DOHH2 (cell line): ENCODE data around the gene PLCB4.

Experiments
- H3F3A ChIP-seq: fragments of 200-600 bp; sonication (generic), shearing (Covaris generic); 2 replicates; pipeline ENCODE4 v1.6.0; 2016; ENCODE audit warnings: antibody characterized with exemption, mild to moderate bottlenecking; ENCODE audit not compliant: control insufficient read depth, insufficient read depth
- H3K27ac ChIP-seq: fragments of 200-600 bp; sonication (generic); 2 replicates; pipeline ENCODE4 v1.5.1; 2014; ENCODE audit warnings: low read depth, mild to moderate bottlenecking, low read length, moderate library complexity
- H3K27me3 ChIP-seq: fragments of 200-600 bp; sonication (generic); 2 replicates; pipeline ENCODE4 v1.6.1; 2014; ENCODE audit warnings: mild to moderate bottlenecking, low read length, mixed read lengths; ENCODE audit not compliant: control insufficient read depth
- H3K36me3 ChIP-seq: fragments of 200-600 bp; sonication (generic); 2 replicates; pipeline ENCODE4 v1.6.1; 2014; ENCODE audit warnings: mild to moderate bottlenecking, low read length, moderate library complexity, mixed read lengths; ENCODE audit not compliant: control insufficient read depth
- H3K4me1 ChIP-seq: fragments of 200-600 bp; sonication (generic); 2 replicates; pipeline ENCODE4 v1.6.1; 2014; ENCODE audit warnings: mild to moderate bottlenecking, low read length, mixed read lengths; ENCODE audit not compliant: control insufficient read depth
- H3K4me2 ChIP-seq: fragments of 200-600 bp; sonication (generic); 2 replicates; pipeline ENCODE4 v1.6.0; 2014; ENCODE audit warnings: mild to moderate bottlenecking, low read length, moderate library complexity
- H3K4me3 ChIP-seq: fragments of 200-600 bp; sonication (generic); 2 replicates; pipeline ENCODE4 v1.5.1; 2014; ENCODE audit warnings: mild to moderate bottlenecking, low read length, mixed read lengths
- H3K79me2 ChIP-seq: fragments of 200-600 bp; sonication (generic); 2 replicates; pipeline ENCODE4 v1.6.1; 2014; ENCODE audit warnings: mild to moderate bottlenecking, low read length, mixed read lengths; ENCODE audit not compliant: control insufficient read depth
- H3K9me2 ChIP-seq: fragments of 200-600 bp; sonication (generic); replicated peaks from 2 replicates; pipeline ENCODE4 v1.6.1; 2014; ENCODE audit warnings: mild to moderate bottlenecking, low read length, mixed read lengths; ENCODE audit not compliant: control insufficient read depth
- H3K9me3 ChIP-seq: fragments of 200-600 bp; sonication (generic); 2 replicates; pipeline ENCODE4 v1.6.1; 2014; ENCODE audit warnings: antibody characterized with exemption, low read length, mixed read lengths; ENCODE audit not compliant: control insufficient read depth, insufficient read depth
- H4K20me1 ChIP-seq: fragments of 200-600 bp; sonication (generic); 2 replicates; pipeline ENCODE4 v1.6.0; 2014; ENCODE audit warnings: low read depth, mild to moderate bottlenecking, antibody characterized with exemption, low read length, moderate library complexity; ENCODE audit not compliant: control insufficient read depth, insufficient read depth
- CTCF ChIP-seq: fragments of 200-600 bp; sonication (generic); IDR thresholded peaks from one replicate; pipeline ENCODE4 v1.5.1; 2014; ENCODE audit warnings: antibody characterized with exemption, mild to moderate bottlenecking, low read depth, low read length; ENCODE audit not compliant: poor library complexity, severe bottlenecking
- EZH2phosphoT487 ChIP-seq: fragments of 200-600 bp; sonication (generic); IDR thresholded peaks from 2 replicates; pipeline ENCODE4 v1.6.1; 2017; ENCODE audit warnings: borderline replicate concordance, mild to moderate bottlenecking, antibody characterized with exemption, low read length, moderate library complexity, mixed read lengths

PLCB4 gene

GRCh38 chr20:9169409-9169808 lies 100.5 kb downstream of the PLCB4 start:
- no peak overlapping the region for H3K4me2 ChIP-seq
- TF ChIP-seq CTCF: no peak
- TF ChIP-seq EZH2phosphoT487: no peak
- H3K36me3 ChIP-seq: no peaks in the 10 kb centered on the region

GRCh38 chr20:9172851-9173250 lies 104.0 kb downstream of the PLCB4 start:
- Histone ChIP-seq H3K4me2 (no peak overlapping the region), H3F3A (no peaks in the 10 kb centered on the region), H3K79me2 (no peaks in the 10 kb centered on the region), H3K27ac (no peak overlapping the region), H3K27me3 (no peaks in the 10 kb centered on the region), H4K20me1 (no peaks in the 10 kb centered on the region), H3K36me3 (no peaks in the 10 kb centered on the region), H3K4me1 (no peaks in the 10 kb centered on the region), H3K4me3 (no peak overlapping the region), H3K9me3 (no peaks in the 10 kb centered on the region), H3K9me2 (no peaks in the 10 kb centered on the region)
- TF ChIP-seq EZH2phosphoT487 (no peak), CTCF (no peak)

More at GRCh38 chr20:9169409-9169808, 100.5 kb downstream of the PLCB4 start:
- Histone ChIP-seq H3F3A (no peaks in the 10 kb centered on the region), H3K9me3 (no peaks in the 10 kb centered on the region), H3K79me2 (no peaks in the 10 kb centered on the region), H3K4me1 (no peaks in the 10 kb centered on the region), H3K27me3 (no peaks in the 10 kb centered on the region), H3K9me2 (no peaks in the 10 kb centered on the region), H3K27ac (no peak overlapping the region), H3K4me3 (no peak overlapping the region), H4K20me1 (no peaks in the 10 kb centered on the region)

GRCh38 chr20:9177278-9177677 lies 108.4 kb downstream of the PLCB4 start:
- Histone ChIP-seq H3K27me3 (no peaks in the 10 kb centered on the region), H3K9me2 (no peaks in the 10 kb centered on the region), H3K9me3 (no peaks in the 10 kb centered on the region), H3K79me2 (no peaks in the 10 kb centered on the region), H3K36me3 (no peaks in the 10 kb centered on the region), H3K4me2 (no peak overlapping the region), H3F3A (no peaks in the 10 kb centered on the region), H3K4me3 (no peak overlapping the region), H3K4me1 (no peaks in the 10 kb centered on the region), H3K27ac (no peak overlapping the region), H4K20me1 (no peaks in the 10 kb centered on the region)
- no peak for TF ChIP-seq EZH2phosphoT487
- TF ChIP-seq CTCF: no peak
